Measurements from ENCODE around the gene CNTNAP4. TPM values are rescaled to one million over a fixed set of nuclear protein-coding genes. Genes with fewer than 3 reads are reported as not detected.

CNTNAP4 gene
- total RNA-seq, 1 experiment from 2014 or later = not detected

GRCh38 chr16:76583945-76584344, 306.7 kb downstream of the CNTNAP4 start:
- no peak overlapping the region for H2BK120ac ChIP-seq (ENCODE audit: low read depth, low read length, poor library complexity, severe bottlenecking)
- H2BK12ac ChIP-seq (ENCODE audit: insufficient read length, low read depth, low read length) = no peak overlapping the region
- no peak overlapping the region for H3K18ac ChIP-seq (ENCODE audit: insufficient read length, low read depth, low read length)
- Mint-ChIP-seq H3K9me3 (no peaks in the 10 kb centered on the region; a peak in 1 of 5 replicates), H3K4me1 (no peaks in the 10 kb centered on the region), H3K4me3 (no peak overlapping the region), H3K27me3 (ENCODE audit: low read depth) (no peaks in the 10 kb centered on the region; the same call in none of the 2 replicates), H3K27ac (no peak overlapping the region), H3K36me3 (ENCODE audit: insufficient read depth in 1 of 3, low read depth in 3 of 3) (no peaks in the 10 kb centered on the region)
- no peak overlapping the region for H2AK5ac ChIP-seq (ENCODE audit: insufficient read length, low read length)
- H3K9ac ChIP-seq (ENCODE audit: extremely low read depth, insufficient read length, low read length) = no peak overlapping the region
- H4K91ac ChIP-seq (ENCODE audit: insufficient read length, low read depth, low read length) = no peak overlapping the region
- H3K14ac ChIP-seq (ENCODE audit: insufficient read depth, low read length) = no peak overlapping the region
- H3K4me1 ChIP-seq (ENCODE audit: insufficient read depth, low read length) = no peaks in the 10 kb centered on the region
- H3K23me2 ChIP-seq (ENCODE audit: insufficient read length, low read depth, low read length, poor library complexity, severe bottlenecking) = no peaks in the 10 kb centered on the region
- no peak overlapping the region for H3K56ac ChIP-seq (ENCODE audit: insufficient read length, low read depth, low read length)
- DNase-seq = no peak
- H3K79me1 ChIP-seq (ENCODE audit: insufficient read depth, low read depth, low read length, poor library complexity, severe bottlenecking) = no peaks in the 10 kb centered on the region
- no peaks in the 10 kb centered on the region for H3K27me3 ChIP-seq (ENCODE audit: insufficient read depth, low read length)
- no CpG with 5 or more reads among the region's 2 CpGs for WGBS (ENCODE audit: extremely low coverage, insufficient read length, low lambda C conversion rate)
- no peak overlapping the region for H4K8ac ChIP-seq (replicated peaks; ENCODE audit: insufficient read length, low read depth, low read length)
- TF ChIP-seq CTCF (conservative IDR thresholded peaks at IDR 0.05) = no peak
- no peak overlapping the region for H3T11ph ChIP-seq (ENCODE audit: low read length)
- H2BK15ac ChIP-seq (ENCODE audit: low read depth, low read length) = no peak overlapping the region
- H3K23ac ChIP-seq (ENCODE audit: insufficient read length, low read depth, low read length) = no peak overlapping the region
- H3K79me2 ChIP-seq (ENCODE audit: insufficient read depth, low read length) = no peaks in the 10 kb centered on the region
- no peak overlapping the region for H3K4ac ChIP-seq (ENCODE audit: low read depth, low read length)
- no peak overlapping the region for H2BK20ac ChIP-seq (ENCODE audit: low read depth, low read length, poor library complexity, severe bottlenecking)
- no peak overlapping the region for H4K5ac ChIP-seq (ENCODE audit: insufficient read length, low read depth, low read length)
- H2AFZ ChIP-seq (ENCODE audit: low read length) = no peak overlapping the region
- H2BK5ac ChIP-seq (ENCODE audit: insufficient read length, low read length) = no peak overlapping the region
- no peak overlapping the region for H3K4me2 ChIP-seq (ENCODE audit: insufficient read depth, insufficient read length, low read length)
- H3K27ac ChIP-seq (ENCODE audit: insufficient read length, low read depth, low read length) = no peak overlapping the region
- H3K9me3 ChIP-seq (ENCODE audit: control insufficient read depth, low read depth, low read length) = no peaks in the 10 kb centered on the region
- no peaks in the 10 kb centered on the region for H4K20me1 ChIP-seq (ENCODE audit: control insufficient read depth, insufficient read depth, insufficient read length)

Data from H9 (cell line).